PC-9 (cell line): Measurements from ENCODE around the gene EPHA4. TPM values are rescaled to one million over a fixed set of nuclear protein-coding genes. Genes with fewer than 3 reads are reported as not detected.

Source experiments
- BruUV-seq: library from RNA; stranded (reverse); fragments of 400-500 nt; replicated peaks from 2 replicates; lab custom pipeline; 2021; lab: Mats Ljungman, UMichigan
- CTCF ChIA-PET: fragments of 300-600 bp; sonication (Branson Sonifier 250); formaldehyde crosslinking; loops from one replicate; lab custom pipeline; 2022; ENCODE audit warnings: antibody characterized with exemption; lab: Charles Lee
- POLR2A ChIA-PET: fragments of 300-600 bp; sonication (Branson Sonifier 250); formaldehyde crosslinking; loops from one replicate; lab custom pipeline; 2022; ENCODE audit warnings: antibody characterized with exemption; ENCODE audit not compliant: unreplicated experiment; lab: Charles Lee
- DNase-seq, 2 experiments: peaks; one replicate each; pipeline versions ENCODE4 v3.0.0 to v3.0.0-alpha.2; 2015 to 2022; ENCODE audit warnings: mixed read lengths in 1 of 2
- H2AFZ ChIP-seq: fragments of 200-600 bp; sonication (generic); 2 replicates; pipeline ENCODE4 v1.8.1; 2017; ENCODE audit warnings: antibody characterized with exemption
- H3F3A ChIP-seq: fragments of 200-600 bp; sonication (generic); 2 replicates; pipeline ENCODE4 v1.8.1; 2017; ENCODE audit warnings: antibody characterized with exemption, mild to moderate bottlenecking, low read depth; ENCODE audit not compliant: insufficient read depth
- H3K27ac ChIP-seq: fragments of 200-600 bp; sonication (generic); 2 replicates; pipeline ENCODE4 v1.6.1; 2016; ENCODE audit warnings: mixed run types
- H3K27me3 ChIP-seq: fragments of 200-600 bp; sonication (generic); 2 replicates; pipeline ENCODE4 v1.6.1; 2016; ENCODE audit warnings: low read depth, mixed run types; ENCODE audit not compliant: insufficient read depth
- H3K36me3 ChIP-seq: fragments of 200-600 bp; sonication (generic); 2 replicates; pipeline ENCODE4 v1.6.1; 2016; ENCODE audit warnings: low read depth, mixed run types
- H3K4me1 ChIP-seq: fragments of 200-600 bp; sonication (generic); replicated peaks from 2 replicates; pipeline ENCODE4 v1.6.1; 2016; ENCODE audit warnings: mixed run types; ENCODE audit not compliant: insufficient read depth
- H3K4me2 ChIP-seq: fragments of 200-600 bp; sonication (generic); 2 replicates; pipeline ENCODE4 v1.6.1; 2017; ENCODE audit warnings: mixed run types
- H3K4me3 ChIP-seq: fragments of 200-600 bp; sonication (generic); 2 replicates; pipeline ENCODE4 v1.6.1; 2016; ENCODE audit warnings: mixed run types
- H3K79me2 ChIP-seq: fragments of 200-600 bp; sonication (generic); 2 replicates; pipeline ENCODE4 v1.6.1; 2017; ENCODE audit warnings: low read depth, mixed run types
- H3K9me2 ChIP-seq: fragments of 200-600 bp; sonication (generic); 2 replicates; pipeline ENCODE4 v1.8.1; 2017; ENCODE audit warnings: mild to moderate bottlenecking; ENCODE audit not compliant: insufficient read depth
- H3K9me3 ChIP-seq: fragments of 200-600 bp; sonication (generic); 2 replicates; pipeline ENCODE4 v1.8.1; 2016; ENCODE audit warnings: low read depth; ENCODE audit not compliant: insufficient read depth
- H4K20me1 ChIP-seq: fragments of 200-600 bp; sonication (generic); 2 replicates; pipeline ENCODE4 v1.8.1; 2017; ENCODE audit not compliant: insufficient read depth
- EZH2 ChIP-seq: fragments of 200-600 bp; sonication (generic); IDR thresholded peaks from 2 replicates; pipeline ENCODE4 v1.8.0; 2017; ENCODE audit warnings: antibody characterized with exemption, low read depth
- intact Hi-C: fragments of 100-400 bp; cut with micrococcal nuclease; formaldehyde crosslinking; loops from one replicate; pipeline ENCODE4 v1.10.0; 2022; ENCODE audit not compliant: unreplicated experiment
- total RNA-seq: library from RNA; stranded (reverse); gene quantifications from 2 replicates; pipeline ENCODE4 v1.2.3, GENCODE V29; 2021
- TF ChIP-seq, protein P1 (sequence below): fragments of 200-600 bp; sonication (generic); conservative IDR thresholded peaks from 2 replicates; pipeline ENCODE4 v1.6.1; 2017; ENCODE audit warnings: mixed run types, antibody characterized with exemption, mild to moderate bottlenecking, moderate library complexity

EPHA4 gene
- total RNA-seq, 1 experiment from 2014 or later = 10.6 TPM

DNA sequence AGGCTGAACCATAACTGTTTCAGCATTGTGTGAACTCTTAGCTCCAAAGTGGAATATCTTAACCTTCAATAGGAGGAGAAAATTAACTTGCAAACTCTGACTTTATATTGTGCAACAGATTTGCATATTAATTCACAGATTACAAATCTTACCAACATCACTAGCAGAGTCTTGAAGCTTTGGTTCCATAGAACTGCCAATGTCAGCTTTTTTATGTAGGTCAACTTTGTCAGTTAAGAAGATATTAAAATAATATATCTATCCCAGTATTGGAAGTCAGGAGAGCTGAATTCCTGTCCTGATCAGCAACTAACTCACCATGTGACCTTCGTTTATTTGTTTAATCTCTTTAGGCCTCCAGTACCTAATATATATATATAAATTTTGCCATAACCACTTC lies 121.8 kb downstream of the EPHA4 start:
- TF ChIP-seq, protein P1, sequence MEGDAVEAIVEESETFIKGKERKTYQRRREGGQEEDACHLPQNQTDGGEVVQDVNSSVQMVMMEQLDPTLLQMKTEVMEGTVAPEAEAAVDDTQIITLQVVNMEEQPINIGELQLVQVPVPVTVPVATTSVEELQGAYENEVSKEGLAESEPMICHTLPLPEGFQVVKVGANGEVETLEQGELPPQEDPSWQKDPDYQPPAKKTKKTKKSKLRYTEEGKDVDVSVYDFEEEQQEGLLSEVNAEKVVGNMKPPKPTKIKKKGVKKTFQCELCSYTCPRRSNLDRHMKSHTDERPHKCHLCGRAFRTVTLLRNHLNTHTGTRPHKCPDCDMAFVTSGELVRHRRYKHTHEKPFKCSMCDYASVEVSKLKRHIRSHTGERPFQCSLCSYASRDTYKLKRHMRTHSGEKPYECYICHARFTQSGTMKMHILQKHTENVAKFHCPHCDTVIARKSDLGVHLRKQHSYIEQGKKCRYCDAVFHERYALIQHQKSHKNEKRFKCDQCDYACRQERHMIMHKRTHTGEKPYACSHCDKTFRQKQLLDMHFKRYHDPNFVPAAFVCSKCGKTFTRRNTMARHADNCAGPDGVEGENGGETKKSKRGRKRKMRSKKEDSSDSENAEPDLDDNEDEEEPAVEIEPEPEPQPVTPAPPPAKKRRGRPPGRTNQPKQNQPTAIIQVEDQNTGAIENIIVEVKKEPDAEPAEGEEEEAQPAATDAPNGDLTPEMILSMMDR = no peak
- TF ChIP-seq EZH2 = no peak
- Histone ChIP-seq H3K4me1 (peaks cover 40% of the 10 kb centered on the region), H3K27me3 (no peaks in the 10 kb centered on the region), H3K9me3 (no peaks in the 10 kb centered on the region), H3K79me2 (no peaks in the 10 kb centered on the region), H3K9me2 (no peaks in the 10 kb centered on the region), H3K36me3 (no peaks in the 10 kb centered on the region), H2AFZ (no peak overlapping the region), H3K4me2 (no peak overlapping the region), H3K27ac (no peak overlapping the region), H3K4me3 (no peak overlapping the region), H4K20me1 (no peaks in the 10 kb centered on the region), H3F3A (peaks cover 20% of the 10 kb centered on the region)
- POLR2A ChIA-PET = no interaction called here
- no TSS peak for BruUV-seq
- intact Hi-C loops = no loop called here
- CTCF ChIA-PET = no interaction called here
- no peak for DNase-seq

DNA sequence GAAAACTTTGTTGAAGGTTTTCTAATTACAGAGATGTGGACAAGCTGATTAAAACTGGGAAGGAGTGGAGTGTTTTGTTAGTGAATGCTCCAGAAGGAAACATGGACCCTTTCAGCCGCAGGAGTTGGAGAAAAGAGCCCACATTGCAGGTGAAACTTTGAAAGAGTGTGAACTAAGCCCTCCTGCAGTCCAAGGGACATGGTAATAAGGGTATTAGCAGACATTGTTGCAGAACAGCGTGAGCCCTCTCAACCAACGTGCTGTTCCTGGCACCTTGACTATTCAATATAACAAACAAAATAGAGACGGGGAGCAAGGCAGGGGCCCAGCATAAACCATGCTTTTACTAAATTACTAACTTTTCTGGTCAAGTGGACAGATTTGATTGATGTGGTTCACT lies 122.7 kb downstream of the EPHA4 start:
- intact Hi-C loops = loop anchor here (1.0 to 10.0 kb wide), 3 partner anchors 16 to 1225 kb away; no protein-coding TSS in a partner anchor
- Histone ChIP-seq H3K9me3 (no peaks in the 10 kb centered on the region), H3K27ac (0 out of 2 replicates have a peak overlapping the region, but pooled peaks have one; percentile 5), H3K27me3 (no peaks in the 10 kb centered on the region), H3K4me3 (no peak overlapping the region), H4K20me1 (no peaks in the 10 kb centered on the region), H3K79me2 (no peaks in the 10 kb centered on the region), H3K9me2 (no peaks in the 10 kb centered on the region), H3F3A (peaks cover 24% of the 10 kb centered on the region), H2AFZ (0 out of 2 replicates have a peak overlapping the region, but pooled peaks have one; percentile 1), H3K4me2 (peak overlapping the region; percentile 37), H3K4me1 (peaks cover 48% of the 10 kb centered on the region), H3K36me3 (no peaks in the 10 kb centered on the region)
- POLR2A ChIA-PET = no interaction called here
- TF ChIP-seq, protein P1 = no peak
- TF ChIP-seq EZH2 = no peak
- BruUV-seq = no TSS peak
- CTCF ChIA-PET = no interaction called here
- DNase-seq = no peak

DNA sequence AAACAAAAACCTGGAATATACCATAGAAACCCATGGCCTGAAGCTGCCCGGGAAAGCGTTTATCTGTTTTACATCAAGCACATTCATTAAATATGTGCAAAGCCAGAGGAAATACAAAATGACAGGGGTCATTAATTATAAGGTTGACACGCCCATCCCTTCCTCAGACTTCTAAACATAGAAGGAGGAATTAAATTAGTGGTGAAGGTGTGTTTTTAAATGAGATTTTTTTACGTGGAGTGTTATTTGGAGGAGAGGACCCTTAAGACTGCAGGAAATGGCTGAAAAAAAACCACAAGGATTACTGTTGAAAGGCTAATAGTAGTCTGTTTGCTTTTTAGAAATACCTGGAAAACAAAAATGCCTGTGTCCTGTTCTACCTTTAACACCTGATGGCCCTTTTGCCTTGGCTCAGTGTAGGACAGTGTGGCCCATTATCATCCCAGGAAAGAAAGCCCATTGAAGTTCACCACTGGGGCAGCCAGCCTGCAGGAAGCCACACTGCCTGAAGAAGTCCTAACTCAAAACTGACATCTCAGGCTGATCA lies 123.2 kb downstream of the EPHA4 start:
- Histone ChIP-seq H3K4me2 (peak overlapping the region; percentile 37), H3K36me3 (no peaks in the 10 kb centered on the region), H3K4me1 (peaks cover 53% of the 10 kb centered on the region), H3K27ac (peak overlapping the region; percentile 5), H3K9me2 (no peaks in the 10 kb centered on the region), H3K4me3 (no peak overlapping the region), H2AFZ (0 out of 2 replicates have a peak overlapping the region, but pooled peaks have one; percentile 1), H3F3A (peaks cover 29% of the 10 kb centered on the region), H3K9me3 (no peaks in the 10 kb centered on the region), H4K20me1 (no peaks in the 10 kb centered on the region), H3K79me2 (no peaks in the 10 kb centered on the region), H3K27me3 (no peaks in the 10 kb centered on the region)
- ChIA-PET POLR2A (no interaction called here), CTCF (no interaction called here)
- peak in 1 of 2 experiments; percentile 90 for DNase-seq
- intact Hi-C loops = loop anchor here (1.0 to 10.0 kb wide), 4 partner anchors 16 to 1224 kb away; no protein-coding TSS in a partner anchor
- no TSS peak for BruUV-seq
- TF ChIP-seq, protein P1 = no peak
- TF ChIP-seq EZH2 = no peak
